ENCODE data around the gene STXBP1.

- TF ChIP-seq, protein P1, sequence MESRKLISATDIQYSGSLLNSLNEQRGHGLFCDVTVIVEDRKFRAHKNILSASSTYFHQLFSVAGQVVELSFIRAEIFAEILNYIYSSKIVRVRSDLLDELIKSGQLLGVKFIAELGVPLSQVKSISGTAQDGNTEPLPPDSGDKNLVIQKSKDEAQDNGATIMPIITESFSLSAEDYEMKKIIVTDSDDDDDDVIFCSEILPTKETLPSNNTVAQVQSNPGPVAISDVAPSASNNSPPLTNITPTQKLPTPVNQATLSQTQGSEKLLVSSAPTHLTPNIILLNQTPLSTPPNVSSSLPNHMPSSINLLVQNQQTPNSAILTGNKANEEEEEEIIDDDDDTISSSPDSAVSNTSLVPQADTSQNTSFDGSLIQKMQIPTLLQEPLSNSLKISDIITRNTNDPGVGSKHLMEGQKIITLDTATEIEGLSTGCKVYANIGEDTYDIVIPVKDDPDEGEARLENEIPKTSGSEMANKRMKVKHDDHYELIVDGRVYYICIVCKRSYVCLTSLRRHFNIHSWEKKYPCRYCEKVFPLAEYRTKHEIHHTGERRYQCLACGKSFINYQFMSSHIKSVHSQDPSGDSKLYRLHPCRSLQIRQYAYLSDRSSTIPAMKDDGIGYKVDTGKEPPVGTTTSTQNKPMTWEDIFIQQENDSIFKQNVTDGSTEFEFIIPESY (CRISPR knock-in tag; IDR thresholded peaks at IDR 0.05): no peak
- TF ChIP-seq POLR3A (IDR thresholded peaks at IDR 0.05; ENCODE audit: borderline replicate concordance, extremely low read depth, insufficient read depth, insufficient read length) (no peak), EGR1 (conservative IDR thresholded peaks at IDR 0.05) (no peak), SMAD1 (IDR thresholded peaks at IDR 0.05; ENCODE audit: low read depth, low read length, partially characterized antibody) (no peak), ZNF76 (CRISPR knock-in tag; IDR thresholded peaks at IDR 0.05; ENCODE audit: borderline replicate concordance) (no peak), ZNF263 (CRISPR knock-in tag; IDR thresholded peaks at IDR 0.05; ENCODE audit: borderline replicate concordance) (no peak), SMARCB1 (IDR thresholded peaks at IDR 0.05; ENCODE audit: insufficient read length, low read depth) (no peak), NFRKB (IDR thresholded peaks at IDR 0.05; ENCODE audit: low read depth) (no peak), NFIC (IDR thresholded peaks at IDR 0.05) (no peak), DPF2 (IDR thresholded peaks at IDR 0.05) (no peak), MAFK (IDR thresholded peaks at IDR 0.05; ENCODE audit: low read length) (no peak), POLR3G (IDR thresholded peaks at IDR 0.05; ENCODE audit: extremely low read depth, insufficient read length, insufficient replicate concordance) (no peak)
- TF ChIP-seq, protein P2, sequence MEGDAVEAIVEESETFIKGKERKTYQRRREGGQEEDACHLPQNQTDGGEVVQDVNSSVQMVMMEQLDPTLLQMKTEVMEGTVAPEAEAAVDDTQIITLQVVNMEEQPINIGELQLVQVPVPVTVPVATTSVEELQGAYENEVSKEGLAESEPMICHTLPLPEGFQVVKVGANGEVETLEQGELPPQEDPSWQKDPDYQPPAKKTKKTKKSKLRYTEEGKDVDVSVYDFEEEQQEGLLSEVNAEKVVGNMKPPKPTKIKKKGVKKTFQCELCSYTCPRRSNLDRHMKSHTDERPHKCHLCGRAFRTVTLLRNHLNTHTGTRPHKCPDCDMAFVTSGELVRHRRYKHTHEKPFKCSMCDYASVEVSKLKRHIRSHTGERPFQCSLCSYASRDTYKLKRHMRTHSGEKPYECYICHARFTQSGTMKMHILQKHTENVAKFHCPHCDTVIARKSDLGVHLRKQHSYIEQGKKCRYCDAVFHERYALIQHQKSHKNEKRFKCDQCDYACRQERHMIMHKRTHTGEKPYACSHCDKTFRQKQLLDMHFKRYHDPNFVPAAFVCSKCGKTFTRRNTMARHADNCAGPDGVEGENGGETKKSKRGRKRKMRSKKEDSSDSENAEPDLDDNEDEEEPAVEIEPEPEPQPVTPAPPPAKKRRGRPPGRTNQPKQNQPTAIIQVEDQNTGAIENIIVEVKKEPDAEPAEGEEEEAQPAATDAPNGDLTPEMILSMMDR (IDR thresholded peaks at IDR 0.05 in 2 of 3, conservative IDR thresholded peaks at IDR 0.05 in 1 of 3; ENCODE audit: insufficient read depth in 2 of 3, low read depth in 1 of 3, low read length in 3 of 3): no peak
These were observed 15.4 kb downstream of the STXBP1 start for GRCh38 chr9:127627494-127627855.

Measured in K562 (cell line).